ENCODE results near the gene ABLIM3. TPM values are rescaled to one million over a fixed set of nuclear protein-coding genes. Genes with fewer than 3 reads are reported as not detected.

Gene ABLIM3
- total and polyA plus RNA-seq, 2 of the 13 experiments (the other 11 are each of a cell fraction or from before 2014, with no cell fraction given), result 0.53 to 6.3 TPM

DNA sequence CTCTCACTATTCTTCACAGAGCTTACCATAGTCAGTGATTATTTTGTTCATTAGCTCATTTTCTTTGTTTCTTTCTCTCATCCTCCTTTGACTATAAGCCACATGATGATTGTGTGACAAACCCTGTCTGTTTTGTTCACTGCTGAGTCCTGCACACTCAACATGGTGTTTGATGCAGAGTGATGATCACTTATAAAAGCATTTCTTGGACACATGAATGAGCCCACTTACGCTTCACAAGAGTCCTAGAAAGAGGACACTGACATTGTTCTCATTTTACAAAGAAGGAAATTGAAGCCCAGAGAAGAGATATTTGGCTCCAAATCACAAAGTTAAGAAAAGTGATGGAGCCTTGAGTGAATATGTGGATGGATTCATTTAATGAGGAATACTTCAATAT is 13.4 kb downstream of the ABLIM3 start:
- POLR2A ChIA-PET, result interaction anchor here (8.0 kb wide), 1 partner anchor 19 kb away, joined by 89 read pairs; no protein-coding TSS in a partner anchor

More for the DNA sequence above, 13.4 kb downstream of the ABLIM3 start:
- H3K27ac ChIP-seq (ENCODE audit: extremely low read length, insufficient read depth, low read length), result no peak overlapping the region
- no peak for TF ChIP-seq RBFOX2 (IDR thresholded peaks at IDR 0.05; ENCODE audit: low read depth, low read length)
- no peak for TF ChIP-seq ZNF343 (CRISPR knock-in tag; IDR thresholded peaks at IDR 0.05)
- TF ChIP-seq, protein P1, sequence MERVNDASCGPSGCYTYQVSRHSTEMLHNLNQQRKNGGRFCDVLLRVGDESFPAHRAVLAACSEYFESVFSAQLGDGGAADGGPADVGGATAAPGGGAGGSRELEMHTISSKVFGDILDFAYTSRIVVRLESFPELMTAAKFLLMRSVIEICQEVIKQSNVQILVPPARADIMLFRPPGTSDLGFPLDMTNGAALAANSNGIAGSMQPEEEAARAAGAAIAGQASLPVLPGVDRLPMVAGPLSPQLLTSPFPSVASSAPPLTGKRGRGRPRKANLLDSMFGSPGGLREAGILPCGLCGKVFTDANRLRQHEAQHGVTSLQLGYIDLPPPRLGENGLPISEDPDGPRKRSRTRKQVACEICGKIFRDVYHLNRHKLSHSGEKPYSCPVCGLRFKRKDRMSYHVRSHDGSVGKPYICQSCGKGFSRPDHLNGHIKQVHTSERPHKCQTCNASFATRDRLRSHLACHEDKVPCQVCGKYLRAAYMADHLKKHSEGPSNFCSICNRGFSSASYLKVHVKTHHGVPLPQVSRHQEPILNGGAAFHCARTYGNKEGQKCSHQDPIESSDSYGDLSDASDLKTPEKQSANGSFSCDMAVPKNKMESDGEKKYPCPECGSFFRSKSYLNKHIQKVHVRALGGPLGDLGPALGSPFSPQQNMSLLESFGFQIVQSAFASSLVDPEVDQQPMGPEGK (CRISPR knock-in tag; IDR thresholded peaks at IDR 0.05), result no peak
- TF ChIP-seq ZNF101 (CRISPR knock-in tag; IDR thresholded peaks at IDR 0.05; ENCODE audit: borderline replicate concordance, low read depth), result no peak
- no peak for TF ChIP-seq ZNF350 (CRISPR knock-in tag; IDR thresholded peaks at IDR 0.05; ENCODE audit: borderline replicate concordance, low read depth)
- TF ChIP-seq EHMT2 (IDR thresholded peaks at IDR 0.05; ENCODE audit: borderline replicate concordance, low read depth, low read length), result no peak
- no peak for TF ChIP-seq ZNF124 (CRISPR knock-in tag; IDR thresholded peaks at IDR 0.05)
- TF ChIP-seq KDM3A (CRISPR knock-in tag; IDR thresholded peaks at IDR 0.05; ENCODE audit: low read depth), result no peak
- TF ChIP-seq, protein P2, sequence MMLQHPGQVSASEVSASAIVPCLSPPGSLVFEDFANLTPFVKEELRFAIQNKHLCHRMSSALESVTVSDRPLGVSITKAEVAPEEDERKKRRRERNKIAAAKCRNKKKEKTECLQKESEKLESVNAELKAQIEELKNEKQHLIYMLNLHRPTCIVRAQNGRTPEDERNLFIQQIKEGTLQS (CRISPR knock-in tag; IDR thresholded peaks at IDR 0.05), result no peak
- no peak for TF ChIP-seq CENPX (CRISPR knock-in tag; IDR thresholded peaks at IDR 0.05)
- TF ChIP-seq ZNF724P (CRISPR knock-in tag; IDR thresholded peaks at IDR 0.05; ENCODE audit: borderline replicate concordance), result no peak
- BruUV-seq (replicated peaks), result no TSS peak
- no peak overlapping the region for H3K4me3 ChIP-seq (replicated peaks in 1 of 3; ENCODE audit: insufficient read depth in 1 of 3, low read depth in 2 of 3, low read length in 3 of 3)
- FAIRE-seq (no peak), ATAC-seq (no peak), DNase-seq (ENCODE audit: low spot score) (no peak)
- no peak overlapping the region for H3K9ac ChIP-seq (ENCODE audit: insufficient read depth, low read depth, low read length)
- H3K36me3 ChIP-seq (replicated peaks in 1 of 2; ENCODE audit: control insufficient read depth in 1 of 2, insufficient read depth in 2 of 2, low read length in 2 of 2), result no peaks in the 10 kb centered on the region
- WGBS (ENCODE audit: low lambda C conversion rate), result 100% methylated on average over 1 of the region's 1 CpG
- no peak overlapping the region for H3K4me2 ChIP-seq (ENCODE audit: low read depth, low read length)
- no peaks in the 10 kb centered on the region for H3K27me3 ChIP-seq (ENCODE audit: control insufficient read depth in 1 of 2, insufficient read depth in 2 of 2, low read length in 2 of 2)
- no peaks in the 10 kb centered on the region for H4K20me1 ChIP-seq (ENCODE audit: insufficient read depth, low read length)
- CTCF ChIA-PET (ENCODE audit: low intra/inter-chr PET ratio, low total read pairs), result no interaction called here
- H3K9me3 ChIP-seq (ENCODE audit: low read length), result no peaks in the 10 kb centered on the region
- no peak overlapping the region for H2AFZ ChIP-seq (ENCODE audit: low read length)
- peaks cover 84% of the 10 kb centered on the region for H3K4me1 ChIP-seq (ENCODE audit: insufficient read depth, low read length)
- in situ Hi-C loops (cut with HindIII; ENCODE audit: extremely low pct_ligation_motif_present, low pct_unique_long_range_greater_than_20kb), result no loop called here
- intact Hi-C loops (cut with micrococcal nuclease; ENCODE audit: unreplicated experiment), result no loop called here
- H3K79me2 ChIP-seq (ENCODE audit: insufficient read depth, low read length), result no peaks in the 10 kb centered on the region
